Activated CD8-positive, alpha-beta memory T cell treated with anti-CD3 and anti-CD28 coated beads, Interleukin-2, amount 50 U/mL, for 4 hours (primary cell): Measurements from ENCODE around the gene ZNF236.

Experiments
- DNase-seq: peaks from one replicate; pipeline ENCODE4 v3.0.0-alpha.2; 2020

Gene ZNF236

DNA sequence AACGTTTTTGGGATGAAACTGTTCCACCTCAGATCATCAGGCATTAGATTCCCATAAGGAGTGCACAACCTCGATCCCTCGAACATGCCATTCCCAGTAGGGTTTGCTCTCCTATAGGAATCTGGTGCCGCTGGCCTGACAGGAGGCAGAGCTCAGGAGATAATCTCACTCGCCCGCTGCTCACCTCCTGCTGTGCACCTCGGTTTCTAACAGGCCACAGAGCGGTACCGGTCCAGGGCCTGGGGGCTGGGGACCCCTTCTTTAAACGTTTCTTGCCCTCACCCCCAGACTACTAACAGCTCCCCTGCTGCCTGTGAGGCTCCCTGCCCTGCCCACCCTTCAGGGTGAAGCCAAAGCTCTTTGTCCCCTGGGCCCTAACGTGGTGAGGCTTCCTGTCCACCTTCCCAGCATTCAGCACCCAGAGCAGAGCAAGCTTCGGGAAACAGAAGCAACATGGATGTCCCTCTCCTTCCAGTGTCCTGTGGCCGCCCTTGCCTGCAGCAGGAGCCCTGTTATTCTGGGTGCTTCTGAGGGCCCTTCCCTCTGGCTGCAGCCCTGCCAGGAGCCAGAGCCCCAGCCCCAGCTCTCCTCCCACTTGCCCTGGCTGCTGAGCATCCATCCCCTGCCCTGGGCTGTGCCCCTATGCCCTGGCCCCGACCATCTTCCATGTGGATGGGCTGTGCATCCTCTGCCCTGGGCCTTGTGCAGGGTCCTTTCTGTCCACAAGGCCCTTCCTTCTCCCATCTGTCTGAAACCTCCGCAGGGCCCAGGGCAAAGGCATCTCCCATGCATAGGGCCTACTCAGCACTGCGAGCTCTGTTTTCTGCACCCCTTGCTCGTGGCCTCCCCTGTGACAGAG lies 170.1 kb downstream of the ZNF236 start:
- no peak for DNase-seq

- no peak for DNase-seq
These were observed 170.7 kb downstream of the ZNF236 start for GRCh38 chr18:76993085-76993382.

GRCh38 chr18:76993573-76993972 lies 171.2 kb downstream of the ZNF236 start:
- no peak for DNase-seq

- DNase-seq = no peak
These were observed 171.8 kb downstream of the ZNF236 start for GRCh38 chr18:76994086-76994654.

DNA sequence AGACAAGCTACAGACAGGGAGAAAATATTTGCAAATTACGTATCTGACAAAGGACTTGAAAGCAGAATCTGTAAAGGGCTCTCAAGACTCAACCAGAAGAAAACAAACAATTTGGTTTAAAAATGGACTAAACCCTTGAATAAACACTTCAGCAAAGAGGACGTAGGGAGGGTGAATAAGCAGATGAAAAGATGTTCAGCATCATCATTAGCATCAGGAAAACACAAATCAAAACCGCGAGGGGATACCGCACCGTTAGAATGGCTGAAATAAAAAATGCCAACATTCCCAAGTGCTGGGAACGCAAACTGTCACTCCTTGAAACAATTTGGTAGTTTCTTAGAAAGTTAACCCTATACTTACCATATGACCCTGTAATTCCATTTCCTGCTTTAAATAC lies 173.5 kb downstream of the ZNF236 start:
- DNase-seq = no peak

- no peak for DNase-seq
These were observed 174.1 kb downstream of the ZNF236 start for GRCh38 chr18:76996429-76996828.

GRCh38 chr18:76997951-76998808 lies 175.8 kb downstream of the ZNF236 start:
- DNase-seq = no peak

GRCh38 chr18:76999077-76999476 lies 176.7 kb downstream of the ZNF236 start:
- DNase-seq = no peak

DNA sequence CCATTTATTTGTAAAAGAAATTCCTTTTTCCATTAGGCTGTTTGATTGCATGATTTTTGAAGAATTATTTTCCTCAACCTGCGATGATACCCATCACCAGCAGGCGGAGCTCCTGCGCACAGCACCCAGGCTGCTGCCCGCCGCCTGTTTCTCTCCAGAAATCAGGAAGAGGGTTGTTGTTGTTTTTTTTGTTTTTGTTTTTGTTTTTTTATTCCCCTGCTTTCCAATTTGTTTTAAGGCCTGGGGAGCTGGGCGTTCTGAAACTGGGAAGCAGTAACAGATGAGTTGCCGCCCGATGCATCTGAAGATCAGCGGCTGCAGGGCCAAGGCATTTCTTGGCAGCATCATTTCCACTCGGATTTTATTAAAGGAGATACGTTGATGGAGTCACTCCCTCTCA lies 178.2 kb downstream of the ZNF236 start:
- DNase-seq = peak; percentile 56

DNA sequence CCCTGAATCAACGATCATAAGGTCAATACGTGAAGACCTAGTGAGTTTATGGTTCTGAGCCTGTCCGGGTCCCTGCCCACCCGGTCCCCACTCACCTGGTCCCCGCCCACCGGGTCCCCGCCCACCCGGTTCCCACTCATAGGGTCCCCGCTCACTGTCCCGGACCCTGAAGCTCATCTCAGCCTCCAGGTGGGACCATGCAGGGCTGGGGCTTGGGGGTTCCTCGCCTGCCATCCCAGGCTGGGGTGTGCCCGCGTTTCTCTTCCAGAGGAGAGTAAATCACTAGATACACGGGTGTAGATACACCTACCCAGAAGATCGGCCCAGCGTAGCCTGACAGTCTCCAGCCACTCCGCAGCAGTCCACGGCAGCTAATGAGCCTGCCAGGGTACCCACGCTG lies 178.7 kb downstream of the ZNF236 start:
- DNase-seq = no peak

DNA sequence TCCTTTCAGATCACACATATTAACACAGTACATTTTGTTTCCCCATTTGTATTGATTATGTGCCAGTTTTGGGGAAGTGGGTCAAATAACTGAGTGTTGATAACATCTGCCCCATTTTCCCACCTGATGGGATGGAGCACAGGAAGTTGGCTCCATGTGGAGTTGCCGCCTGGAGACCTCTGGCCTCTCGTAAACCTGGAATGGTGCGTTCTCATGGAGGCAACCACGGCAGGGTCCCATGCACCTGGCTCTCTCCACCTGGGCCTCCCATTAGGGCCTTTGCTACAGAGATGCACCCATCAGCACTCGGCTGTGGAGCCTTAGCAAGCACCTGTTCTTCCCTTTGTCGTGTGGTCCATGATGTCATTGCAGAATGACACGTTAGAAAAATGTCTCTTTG lies 179.6 kb downstream of the ZNF236 start:
- no peak for DNase-seq

GRCh38 chr18:77002496-77002895 lies 180.1 kb downstream of the ZNF236 start:
- no peak for DNase-seq

DNA sequence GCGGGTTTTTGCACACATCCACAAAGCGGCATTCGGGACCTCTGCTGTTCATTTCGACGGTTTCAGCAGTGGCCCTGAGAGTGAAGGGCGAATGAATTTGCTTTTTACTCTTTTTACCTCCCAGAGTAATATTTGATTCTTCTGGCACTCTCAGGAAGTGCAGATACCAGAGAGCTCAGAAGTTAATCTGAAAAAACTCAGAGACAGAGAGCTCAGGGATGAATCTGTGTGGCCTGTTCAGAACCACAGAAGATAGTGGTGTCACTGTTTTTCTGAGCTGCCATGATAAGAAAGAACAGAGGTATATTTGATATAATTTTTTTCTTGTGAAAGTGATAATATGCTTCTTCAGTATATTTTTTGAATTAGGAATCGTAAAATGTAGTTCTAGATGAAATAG lies 181.0 kb downstream of the ZNF236 start:
- DNase-seq = no peak

- no peak for DNase-seq
These were observed 182.4 kb downstream of the ZNF236 start for GRCh38 chr18:77004555-77005380.

DNA sequence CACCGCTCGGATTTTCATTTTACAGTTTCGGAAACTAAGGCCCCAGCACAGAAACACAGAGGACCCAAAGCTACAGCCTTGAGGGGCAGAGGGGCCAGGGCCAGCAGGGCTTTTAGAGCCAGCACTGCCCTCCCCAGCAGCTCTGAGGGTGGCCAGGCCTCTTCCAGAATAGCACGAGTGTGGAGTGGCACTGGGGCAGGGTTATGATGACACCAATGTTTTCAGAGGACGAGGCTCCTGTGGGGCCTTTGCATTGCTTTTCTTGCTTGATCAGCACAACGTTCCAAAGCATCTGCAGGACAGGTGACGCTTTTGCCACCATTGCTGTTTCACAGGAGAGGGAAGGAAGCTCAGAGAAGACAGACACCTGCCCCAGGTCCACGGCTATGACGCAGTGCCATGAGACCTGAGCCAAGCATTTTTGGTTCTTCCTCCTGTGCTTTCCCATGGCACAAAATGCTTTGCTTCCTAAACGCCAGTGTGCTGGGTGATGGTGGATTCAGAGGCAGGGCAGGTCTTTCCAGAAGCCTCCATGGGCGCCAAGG lies 183.4 kb downstream of the ZNF236 start:
- DNase-seq = no peak

DNA sequence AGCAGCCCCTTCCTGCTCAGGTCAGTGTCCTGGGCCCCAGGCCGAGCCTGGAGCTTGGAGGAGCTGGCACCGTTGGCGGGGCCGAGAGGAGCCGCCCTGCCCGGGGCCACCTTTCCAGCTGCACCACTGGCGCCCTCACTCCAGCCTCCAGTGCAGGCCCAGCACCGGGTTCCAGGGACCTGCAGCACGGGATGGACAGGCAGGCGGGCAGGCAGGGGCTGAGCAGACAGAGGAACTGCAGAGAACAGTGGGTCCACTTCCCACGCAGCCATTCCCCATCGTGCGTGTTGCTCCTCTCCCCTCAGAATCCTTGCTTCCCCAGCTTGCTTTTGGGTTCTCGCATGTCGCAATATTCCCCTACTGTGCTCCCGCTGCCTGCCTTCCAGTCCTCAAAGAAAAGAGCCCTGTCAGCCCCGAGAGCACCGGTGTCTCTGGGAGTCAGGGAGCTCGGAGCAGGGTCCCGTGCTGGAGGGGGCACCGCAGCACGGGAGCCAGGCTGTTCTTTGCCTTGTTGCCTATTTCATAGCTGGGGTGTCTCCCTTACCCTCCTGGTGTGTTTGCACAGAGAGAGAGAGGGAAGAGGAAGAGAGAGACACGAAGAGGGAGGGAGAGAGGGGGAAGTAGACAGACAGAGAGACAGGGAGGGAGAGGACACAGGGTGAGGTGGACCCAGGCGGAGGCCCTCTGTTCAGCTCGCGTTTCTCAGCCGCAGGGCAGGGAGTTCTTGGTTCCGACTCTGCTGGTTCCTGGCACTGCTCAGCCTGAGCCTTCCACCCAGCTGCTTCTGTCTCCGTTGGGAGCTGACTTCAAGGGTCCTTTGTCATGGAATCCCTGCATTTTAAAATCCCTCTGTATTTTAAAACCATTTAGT lies 184.2 kb downstream of the ZNF236 start:
- DNase-seq = no peak

- no peak for DNase-seq
These were observed 184.9 kb downstream of the ZNF236 start for GRCh38 chr18:77007251-77007650.

DNA sequence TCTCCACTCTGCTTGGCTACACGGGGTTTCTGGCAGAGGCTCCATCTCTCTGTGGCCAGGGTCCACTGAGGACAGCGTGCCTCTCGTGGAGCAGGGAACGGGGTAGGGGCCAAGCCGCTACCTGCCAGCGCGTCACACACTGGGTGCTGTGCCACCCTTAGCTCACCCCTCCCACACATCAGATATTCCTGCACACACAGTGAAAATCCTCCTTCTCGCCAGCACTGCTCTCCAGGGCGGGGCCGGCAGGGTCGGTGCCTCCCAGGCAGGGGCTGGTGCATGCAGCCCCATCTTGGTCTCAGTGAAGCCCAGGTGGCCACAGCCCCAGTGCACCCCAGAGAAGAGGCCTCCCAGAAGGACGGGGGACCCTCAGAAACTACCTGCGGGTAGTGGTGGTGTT lies 185.6 kb downstream of the ZNF236 start:
- DNase-seq = no peak

- DNase-seq = no peak
These were observed 186.4 kb downstream of the ZNF236 start for GRCh38 chr18:77008576-77009315.

- no peak for DNase-seq
These were observed 187.3 kb downstream of the ZNF236 start for GRCh38 chr18:77009675-77010074.

GRCh38 chr18:77012120-77012519 lies 189.8 kb downstream of the ZNF236 start:
- no peak for DNase-seq
